HCT116 (cell line): ENCODE measurements around the gene ITGBL1.

Source experiments
- ELF1 ChIP-seq: IDR thresholded peaks from 2 replicates; pipeline ENCODE4 v1.6.1; 2012; ENCODE audit warnings: low read depth, borderline replicate concordance
- EZH2 ChIP-seq: fragments of 200-600 bp; sonication (generic); IDR thresholded peaks from 2 replicates; pipeline ENCODE4 v1.6.1; 2017; ENCODE audit warnings: antibody characterized with exemption, mixed run types
- POLR2A ChIP-seq: IDR thresholded peaks from 2 replicates; pipeline ENCODE4 v1.7.0; 2011; ENCODE audit warnings: borderline replicate concordance; ENCODE audit not compliant: insufficient read depth, insufficient read length; ENCODE audit errors: extremely low read depth
- POLR2AphosphoS5 ChIP-seq: IDR thresholded peaks from 2 replicates; pipeline ENCODE4 v1.6.1; 2011; ENCODE audit warnings: mild to moderate bottlenecking, low read depth, low read length, moderate library complexity
- RAD21 ChIP-seq: IDR thresholded peaks from 2 replicates; pipeline ENCODE4 v1.6.1; 2012; ENCODE audit warnings: low read depth, mild to moderate bottlenecking
- SP1 ChIP-seq: IDR thresholded peaks from 2 replicates; pipeline ENCODE4 v1.6.1; 2012; ENCODE audit warnings: low read depth
- TCF7L2 ChIP-seq: IDR thresholded peaks from 2 replicates; pipeline ENCODE4 v1.7.0; 2011; ENCODE audit warnings: borderline replicate concordance, inconsistent platforms; ENCODE audit not compliant: insufficient read depth, insufficient read length; ENCODE audit errors: extremely low read depth
- ZNF274 ChIP-seq: fragments of 200-500 bp; sonication (Bioruptor generic); IDR thresholded peaks from 2 replicates; pipeline ENCODE4 v1.6.1; 2014; ENCODE audit warnings: mild to moderate bottlenecking, low read depth, low read length, inconsistent platforms
- TF ChIP-seq, protein P1 (sequence below): IDR thresholded peaks from 2 replicates; pipeline ENCODE4 v1.6.1; 2011; ENCODE audit warnings: mild to moderate bottlenecking, low read length, moderate library complexity; ENCODE audit not compliant: insufficient replicate concordance; ENCODE audit errors: extremely low read depth
- TF ChIP-seq, protein P2 (sequence below): IDR thresholded peaks from 2 replicates; pipeline ENCODE4 v1.6.1; 2012
- TF ChIP-seq, protein P3 (sequence below), 3 experiments: fragments of 200-600 bp in 1 of 3; sonication (generic) in 1 of 3; IDR thresholded peaks in 2 of 3; conservative IDR thresholded peaks in 1 of 3; 2 replicates each; pipeline ENCODE4 v1.5.1; 2012 to 2017; ENCODE audit warnings: low read depth in 2 of 3, low read length in 2 of 3, antibody characterized with exemption in 1 of 3, borderline replicate concordance in 1 of 3, control low read depth in 1 of 3, mild to moderate bottlenecking in 1 of 3, mixed read lengths in 1 of 3, mixed run types in 1 of 3, moderate library complexity in 1 of 3; ENCODE audit not compliant: insufficient read depth in 1 of 3
- TF ChIP-seq, protein P4 (sequence below): IDR thresholded peaks from 2 replicates; pipeline ENCODE4 v1.6.1; 2012
- TF ChIP-seq, protein P5 (sequence below): IDR thresholded peaks from 2 replicates; pipeline ENCODE4 v1.6.1; 2012; ENCODE audit warnings: low read depth

DNA sequence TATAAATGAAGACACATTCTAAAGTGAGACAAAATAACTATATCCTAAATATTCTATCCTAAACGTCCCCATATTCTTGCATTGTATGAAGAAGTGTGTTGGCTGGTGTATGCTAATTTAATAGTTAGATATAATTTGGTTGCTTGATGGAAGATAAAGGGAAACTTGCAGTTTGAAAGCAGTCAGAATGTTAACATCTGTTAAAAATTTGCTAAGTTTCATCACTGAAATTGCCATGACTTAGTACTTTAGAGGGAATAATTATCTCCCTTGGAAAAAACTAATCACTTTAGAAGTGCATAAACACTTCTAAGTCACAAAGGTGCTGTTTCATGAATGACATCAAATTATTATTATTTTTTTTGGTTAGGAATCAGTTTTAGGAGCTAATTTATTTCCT, 61.6 kb downstream of the ITGBL1 start:
- TF ChIP-seq POLR2A (no peak), RAD21 (no peak), POLR2AphosphoS5 (no peak), EZH2 (no peak), TCF7L2 (no peak), SP1 (no peak), ZNF274 (no peak), ELF1 (no peak)
- TF ChIP-seq, protein P1, sequence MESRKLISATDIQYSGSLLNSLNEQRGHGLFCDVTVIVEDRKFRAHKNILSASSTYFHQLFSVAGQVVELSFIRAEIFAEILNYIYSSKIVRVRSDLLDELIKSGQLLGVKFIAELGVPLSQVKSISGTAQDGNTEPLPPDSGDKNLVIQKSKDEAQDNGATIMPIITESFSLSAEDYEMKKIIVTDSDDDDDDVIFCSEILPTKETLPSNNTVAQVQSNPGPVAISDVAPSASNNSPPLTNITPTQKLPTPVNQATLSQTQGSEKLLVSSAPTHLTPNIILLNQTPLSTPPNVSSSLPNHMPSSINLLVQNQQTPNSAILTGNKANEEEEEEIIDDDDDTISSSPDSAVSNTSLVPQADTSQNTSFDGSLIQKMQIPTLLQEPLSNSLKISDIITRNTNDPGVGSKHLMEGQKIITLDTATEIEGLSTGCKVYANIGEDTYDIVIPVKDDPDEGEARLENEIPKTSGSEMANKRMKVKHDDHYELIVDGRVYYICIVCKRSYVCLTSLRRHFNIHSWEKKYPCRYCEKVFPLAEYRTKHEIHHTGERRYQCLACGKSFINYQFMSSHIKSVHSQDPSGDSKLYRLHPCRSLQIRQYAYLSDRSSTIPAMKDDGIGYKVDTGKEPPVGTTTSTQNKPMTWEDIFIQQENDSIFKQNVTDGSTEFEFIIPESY, result no peak
- TF ChIP-seq, protein P2, sequence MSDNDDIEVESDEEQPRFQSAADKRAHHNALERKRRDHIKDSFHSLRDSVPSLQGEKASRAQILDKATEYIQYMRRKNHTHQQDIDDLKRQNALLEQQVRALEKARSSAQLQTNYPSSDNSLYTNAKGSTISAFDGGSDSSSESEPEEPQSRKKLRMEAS, result no peak
- TF ChIP-seq, protein P3, sequence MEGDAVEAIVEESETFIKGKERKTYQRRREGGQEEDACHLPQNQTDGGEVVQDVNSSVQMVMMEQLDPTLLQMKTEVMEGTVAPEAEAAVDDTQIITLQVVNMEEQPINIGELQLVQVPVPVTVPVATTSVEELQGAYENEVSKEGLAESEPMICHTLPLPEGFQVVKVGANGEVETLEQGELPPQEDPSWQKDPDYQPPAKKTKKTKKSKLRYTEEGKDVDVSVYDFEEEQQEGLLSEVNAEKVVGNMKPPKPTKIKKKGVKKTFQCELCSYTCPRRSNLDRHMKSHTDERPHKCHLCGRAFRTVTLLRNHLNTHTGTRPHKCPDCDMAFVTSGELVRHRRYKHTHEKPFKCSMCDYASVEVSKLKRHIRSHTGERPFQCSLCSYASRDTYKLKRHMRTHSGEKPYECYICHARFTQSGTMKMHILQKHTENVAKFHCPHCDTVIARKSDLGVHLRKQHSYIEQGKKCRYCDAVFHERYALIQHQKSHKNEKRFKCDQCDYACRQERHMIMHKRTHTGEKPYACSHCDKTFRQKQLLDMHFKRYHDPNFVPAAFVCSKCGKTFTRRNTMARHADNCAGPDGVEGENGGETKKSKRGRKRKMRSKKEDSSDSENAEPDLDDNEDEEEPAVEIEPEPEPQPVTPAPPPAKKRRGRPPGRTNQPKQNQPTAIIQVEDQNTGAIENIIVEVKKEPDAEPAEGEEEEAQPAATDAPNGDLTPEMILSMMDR (IDR thresholded peaks at IDR 0.05 in 2 of 3, conservative IDR thresholded peaks at IDR 0.05 in 1 of 3; ENCODE audit: borderline replicate concordance in 1 of 3, insufficient read depth in 1 of 3, low read depth in 2 of 3, low read length in 2 of 3), result no peak
- TF ChIP-seq, protein P4, sequence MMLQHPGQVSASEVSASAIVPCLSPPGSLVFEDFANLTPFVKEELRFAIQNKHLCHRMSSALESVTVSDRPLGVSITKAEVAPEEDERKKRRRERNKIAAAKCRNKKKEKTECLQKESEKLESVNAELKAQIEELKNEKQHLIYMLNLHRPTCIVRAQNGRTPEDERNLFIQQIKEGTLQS, result no peak
- TF ChIP-seq, protein P5, sequence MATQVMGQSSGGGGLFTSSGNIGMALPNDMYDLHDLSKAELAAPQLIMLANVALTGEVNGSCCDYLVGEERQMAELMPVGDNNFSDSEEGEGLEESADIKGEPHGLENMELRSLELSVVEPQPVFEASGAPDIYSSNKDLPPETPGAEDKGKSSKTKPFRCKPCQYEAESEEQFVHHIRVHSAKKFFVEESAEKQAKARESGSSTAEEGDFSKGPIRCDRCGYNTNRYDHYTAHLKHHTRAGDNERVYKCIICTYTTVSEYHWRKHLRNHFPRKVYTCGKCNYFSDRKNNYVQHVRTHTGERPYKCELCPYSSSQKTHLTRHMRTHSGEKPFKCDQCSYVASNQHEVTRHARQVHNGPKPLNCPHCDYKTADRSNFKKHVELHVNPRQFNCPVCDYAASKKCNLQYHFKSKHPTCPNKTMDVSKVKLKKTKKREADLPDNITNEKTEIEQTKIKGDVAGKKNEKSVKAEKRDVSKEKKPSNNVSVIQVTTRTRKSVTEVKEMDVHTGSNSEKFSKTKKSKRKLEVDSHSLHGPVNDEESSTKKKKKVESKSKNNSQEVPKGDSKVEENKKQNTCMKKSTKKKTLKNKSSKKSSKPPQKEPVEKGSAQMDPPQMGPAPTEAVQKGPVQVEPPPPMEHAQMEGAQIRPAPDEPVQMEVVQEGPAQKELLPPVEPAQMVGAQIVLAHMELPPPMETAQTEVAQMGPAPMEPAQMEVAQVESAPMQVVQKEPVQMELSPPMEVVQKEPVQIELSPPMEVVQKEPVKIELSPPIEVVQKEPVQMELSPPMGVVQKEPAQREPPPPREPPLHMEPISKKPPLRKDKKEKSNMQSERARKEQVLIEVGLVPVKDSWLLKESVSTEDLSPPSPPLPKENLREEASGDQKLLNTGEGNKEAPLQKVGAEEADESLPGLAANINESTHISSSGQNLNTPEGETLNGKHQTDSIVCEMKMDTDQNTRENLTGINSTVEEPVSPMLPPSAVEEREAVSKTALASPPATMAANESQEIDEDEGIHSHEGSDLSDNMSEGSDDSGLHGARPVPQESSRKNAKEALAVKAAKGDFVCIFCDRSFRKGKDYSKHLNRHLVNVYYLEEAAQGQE, result no peak
